SH-SY5Y (cell line): ENCODE data around the gene MED9.

Experiments
- GATA2 ChIP-seq: IDR thresholded peaks from 2 replicates; pipeline ENCODE4 v1.6.1; 2011; ENCODE audit warnings: mild to moderate bottlenecking, low read depth, low read length
- GATA3 ChIP-seq: IDR thresholded peaks from 2 replicates; pipeline ENCODE4 v1.6.1; 2011; ENCODE audit warnings: low read depth, mild to moderate bottlenecking, low read length, moderate library complexity

DNA sequence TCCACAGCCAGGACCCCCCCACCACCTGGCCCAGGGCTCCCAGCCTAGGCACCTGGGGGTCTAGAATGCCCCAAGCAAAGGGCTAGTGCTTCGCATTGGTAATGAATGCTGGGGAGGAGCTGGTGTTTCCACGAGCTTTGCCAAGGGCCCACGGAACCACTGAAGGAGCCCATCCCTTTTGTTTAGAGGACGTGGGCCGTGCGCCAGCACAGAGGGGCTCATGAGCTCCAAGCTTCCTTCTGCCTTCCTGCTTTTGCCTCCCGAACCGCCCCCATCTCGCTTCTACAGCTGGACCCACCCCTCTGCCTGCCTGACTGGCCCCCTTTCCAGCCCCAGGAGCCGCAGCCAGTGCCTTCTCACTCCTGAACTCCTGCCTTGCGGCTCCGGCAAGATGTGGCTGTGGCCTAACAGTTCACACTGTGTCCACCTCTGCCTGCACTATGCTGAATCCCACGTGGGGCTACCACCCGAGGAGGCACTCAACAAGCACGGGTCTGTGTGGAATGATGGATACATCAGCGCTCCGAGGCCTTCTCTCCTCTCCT lies 51.2 kb downstream of the MED9 start:
- TF ChIP-seq GATA2 (no peak), GATA3 (no peak)
